Duodenal mucosa (tissue), 2 donors: ENCODE data around the gene SRP72.

Source experiments
- H3K27ac ChIP-seq: one replicate; pipeline ENCODE4 v1.7.0; 2013; ENCODE audit warnings: low read depth, low read length
- H3K27me3 ChIP-seq, 2 donors: one replicate each; pipeline ENCODE4 v1.7.0; 2013; ENCODE audit warnings: low read length in 2 of 2, control low read depth in 1 of 2; ENCODE audit not compliant: insufficient read depth in 2 of 2, control insufficient read depth in 1 of 2
- H3K36me3 ChIP-seq, 2 donors: one replicate each; pipeline ENCODE4 v1.7.0; 2013; ENCODE audit warnings: low read length in 2 of 2, control low read depth in 1 of 2; ENCODE audit not compliant: insufficient read depth in 2 of 2, control insufficient read depth in 1 of 2
- H3K4me1 ChIP-seq, 2 donors: one replicate each; pipeline ENCODE4 v1.7.0; 2013; ENCODE audit warnings: low read length in 2 of 2, control low read depth in 1 of 2; ENCODE audit not compliant: insufficient read depth in 2 of 2, control insufficient read depth in 1 of 2
- H3K4me3 ChIP-seq, 2 donors: one replicate each; pipeline ENCODE4 v1.7.0; 2013; ENCODE audit warnings: low read length in 2 of 2, low read depth in 1 of 2
- H3K9ac ChIP-seq, 2 donors: one replicate each; pipeline ENCODE4 v1.7.0; 2013; ENCODE audit warnings: low read length in 2 of 2, low read depth in 1 of 2
- H3K9me3 ChIP-seq, 2 donors: one replicate each; pipeline ENCODE4 v1.7.0; 2013; ENCODE audit warnings: low read length in 2 of 2, control low read depth in 1 of 2; ENCODE audit not compliant: control insufficient read depth in 1 of 2

Gene SRP72

DNA sequence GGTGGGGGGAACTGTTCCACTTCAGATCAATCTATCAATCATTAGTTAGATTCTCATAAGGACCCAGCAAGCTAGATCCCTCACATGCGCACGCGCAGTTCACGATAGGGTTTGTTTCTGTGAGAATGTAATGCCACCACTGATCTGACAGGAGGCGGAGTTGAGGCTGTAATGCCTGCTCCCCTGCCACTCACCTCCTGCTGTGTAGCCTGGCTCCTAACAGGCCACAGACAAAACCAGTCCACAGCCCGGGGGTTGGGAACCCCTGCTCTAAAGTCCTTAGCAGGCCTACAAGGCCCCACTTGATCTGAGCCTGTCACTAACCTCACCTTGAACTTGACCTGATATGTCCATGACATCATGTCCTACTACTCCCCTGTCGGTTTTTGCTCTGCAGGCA is 68.5 kb downstream of the SRP72 start:
- Histone ChIP-seq H3K27ac (no peak overlapping the region), H3K4me3 (no peak overlapping the region), H3K4me1 (peaks cover 0 to 3% of the 10 kb centered on the region in 2 donors), H3K9me3 (no peaks in the 10 kb centered on the region), H3K9ac (no peak overlapping the region), H3K27me3 (peaks cover 12 to 28% of the 10 kb centered on the region in 2 donors), H3K36me3 (no peaks in the 10 kb centered on the region)

GRCh38 chr4:56537147-56537546 is 69.7 kb downstream of the SRP72 start:
- Histone ChIP-seq H3K9ac (no peak overlapping the region), H3K4me1 (no peaks in the 10 kb centered on the region), H3K4me3 (no peak overlapping the region), H3K27ac (no peak overlapping the region), H3K27me3 (peaks cover 8 to 15% of the 10 kb centered on the region in 2 donors), H3K9me3 (no peaks in the 10 kb centered on the region), H3K36me3 (no peaks in the 10 kb centered on the region)

- Histone ChIP-seq H3K9me3 (no peaks in the 10 kb centered on the region), H3K9ac (no peak overlapping the region), H3K27ac (no peak overlapping the region)
Observed at GRCh38 chr4:56540826-56541225, 73.4 kb downstream of the SRP72 start.

DNA sequence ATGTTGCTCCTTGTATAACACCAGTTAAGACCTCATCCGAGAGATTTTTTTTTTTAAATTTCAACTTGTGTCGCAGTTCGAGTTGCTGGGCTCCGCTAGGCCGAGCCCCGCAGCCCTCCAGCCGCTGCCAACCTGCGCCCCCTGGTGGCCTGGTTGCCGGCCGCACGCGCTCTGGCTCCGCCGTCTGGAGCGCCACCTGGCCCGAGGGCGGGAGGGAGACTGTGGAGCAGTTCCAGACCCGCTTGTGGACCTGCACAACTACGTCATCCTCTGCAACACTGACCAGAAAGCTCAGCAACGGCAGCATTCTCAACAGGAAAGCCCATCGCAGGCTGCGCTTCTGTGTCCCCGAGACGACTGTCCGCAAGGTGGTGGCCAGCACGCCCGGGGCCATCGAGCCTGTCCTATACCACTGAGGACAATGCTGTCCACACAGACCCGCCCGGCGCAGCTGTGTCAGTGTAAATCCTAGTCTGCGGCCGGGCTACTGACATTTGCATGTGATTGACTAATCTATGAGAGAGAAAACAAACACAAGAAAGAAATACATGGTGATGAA is 77.2 kb downstream of the SRP72 start:
- Histone ChIP-seq H3K27me3 (no peaks in the 10 kb centered on the region), H3K36me3 (no peaks in the 10 kb centered on the region), H3K9ac (peak overlapping the region in 1 of 2 donors; percentile 77), H3K4me1 (peaks cover 0 to 5% of the 10 kb centered on the region in 2 donors), H3K4me3 (peak overlapping the region; percentile 64 to 76), H3K9me3 (no peaks in the 10 kb centered on the region), H3K27ac (no peak overlapping the region)

More at GRCh38 chr4:56540826-56541225, 73.4 kb downstream of the SRP72 start:
- peaks cover 0 to 5% of the 10 kb centered on the region in 2 donors for H3K4me1 ChIP-seq
- no peaks in the 10 kb centered on the region for H3K27me3 ChIP-seq
- no peaks in the 10 kb centered on the region for H3K36me3 ChIP-seq
- H3K4me3 ChIP-seq, result no peak overlapping the region

DNA sequence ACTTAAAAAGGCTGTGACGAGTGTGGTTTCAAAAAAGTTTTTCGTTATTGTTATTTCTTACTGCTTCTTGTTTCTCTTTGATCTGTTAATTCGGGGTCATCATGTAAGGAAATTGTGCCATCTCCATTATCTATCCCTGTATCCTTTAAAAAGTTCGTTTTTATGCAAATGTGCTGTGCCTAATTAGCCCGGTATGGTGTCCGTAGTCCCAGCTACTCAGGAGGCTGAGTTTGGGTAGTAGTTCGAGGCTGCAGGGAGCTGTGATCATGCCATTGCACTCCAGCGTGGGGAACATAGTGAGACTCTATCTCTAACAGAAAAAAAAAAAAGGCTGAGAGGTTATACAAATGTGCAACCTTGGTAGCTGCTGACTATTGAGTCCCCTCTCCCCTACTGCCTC is 83.2 kb downstream of the SRP72 start:
- no peaks in the 10 kb centered on the region for H3K4me1 ChIP-seq
- no peak overlapping the region for H3K9ac ChIP-seq
- H3K4me3 ChIP-seq, result no peak overlapping the region
- H3K36me3 ChIP-seq, result no peaks in the 10 kb centered on the region
- no peak overlapping the region for H3K27ac ChIP-seq
- H3K27me3 ChIP-seq, result no peaks in the 10 kb centered on the region
- no peaks in the 10 kb centered on the region for H3K9me3 ChIP-seq

DNA sequence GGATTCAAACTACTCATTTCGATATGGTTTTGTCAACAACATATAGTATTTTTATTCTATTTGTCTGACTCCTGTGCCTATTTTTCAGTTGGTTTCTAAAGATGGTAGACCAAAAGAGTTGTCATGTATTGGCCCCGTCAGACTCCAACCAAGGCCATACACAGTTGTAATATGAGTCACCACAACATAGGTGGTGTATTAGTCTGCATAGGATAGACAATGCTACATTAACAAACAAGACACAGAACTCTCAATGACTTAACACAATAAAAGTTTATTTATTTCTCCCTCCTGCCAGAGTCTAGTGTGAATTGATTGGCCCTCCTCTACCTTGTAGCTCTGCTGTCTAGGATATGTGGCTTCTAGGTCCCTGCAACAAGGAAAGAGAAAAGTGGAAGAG is 84.1 kb downstream of the SRP72 start:
- H3K27ac ChIP-seq, result no peak overlapping the region
- H3K27me3 ChIP-seq, result no peaks in the 10 kb centered on the region
- no peaks in the 10 kb centered on the region for H3K4me1 ChIP-seq
- no peaks in the 10 kb centered on the region for H3K36me3 ChIP-seq
- H3K9me3 ChIP-seq, result no peaks in the 10 kb centered on the region
- H3K4me3 ChIP-seq, result no peak overlapping the region
- H3K9ac ChIP-seq, result no peak overlapping the region

DNA sequence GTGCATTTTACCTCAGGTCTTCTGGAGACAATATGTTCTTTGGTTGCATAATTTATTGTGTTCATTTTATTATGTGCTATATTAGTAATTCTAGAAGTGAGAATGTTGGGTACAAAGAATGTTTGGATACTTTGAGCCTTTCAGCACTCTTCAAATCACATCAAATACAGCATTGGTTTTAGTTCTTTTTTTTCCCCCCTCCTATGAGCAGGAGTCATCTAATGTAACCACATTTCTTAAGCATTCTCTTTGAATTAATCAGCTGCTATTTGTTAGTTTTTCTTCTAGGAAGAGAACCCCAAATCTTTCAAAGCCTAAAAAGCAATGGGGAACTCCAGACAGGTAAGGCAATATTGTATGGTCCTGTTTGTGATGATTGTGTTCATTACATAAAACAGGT is 84.9 kb downstream of the SRP72 start:
- no peaks in the 10 kb centered on the region for H3K36me3 ChIP-seq
- H3K9ac ChIP-seq, result no peak overlapping the region
- H3K9me3 ChIP-seq, result no peaks in the 10 kb centered on the region
- H3K4me1 ChIP-seq, result no peaks in the 10 kb centered on the region
- H3K27ac ChIP-seq, result no peak overlapping the region
- H3K27me3 ChIP-seq, result no peaks in the 10 kb centered on the region
- H3K4me3 ChIP-seq, result no peak overlapping the region
